HG03175 (cell line): ENCODE measurements around the gene BCL2L12.

ENCODE experiments used
- ATAC-seq: cut with Tn5 transposase; IDR thresholded peaks from one replicate; pipeline ENCODE4 v1.9.1; 2021; ENCODE audit warnings: mild to moderate bottlenecking, moderate library complexity; ENCODE audit not compliant: unreplicated experiment

The BCL2L12 gene

DNA sequence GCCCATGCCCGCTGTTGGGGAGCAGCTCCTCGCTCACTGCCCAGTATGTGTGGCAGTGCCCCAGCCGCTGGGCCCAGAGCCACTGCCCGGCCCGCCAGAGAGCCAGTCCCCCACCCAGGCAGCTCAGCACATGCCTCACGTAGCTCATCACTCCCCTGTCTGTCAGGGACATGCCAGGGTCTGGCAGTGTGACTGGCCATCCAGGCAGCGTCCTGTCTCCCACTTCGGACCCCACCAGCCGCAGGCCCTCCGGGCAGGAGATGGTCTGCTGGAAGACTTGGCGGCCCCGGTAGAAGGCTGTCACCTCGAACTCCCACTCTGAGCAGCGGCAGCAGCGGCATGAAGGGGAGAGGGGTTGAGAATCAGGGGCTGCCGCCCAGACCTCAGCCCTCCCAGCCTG, 3.7 kb upstream of the BCL2L12 start:
- ATAC-seq, result no peak

- no peak for ATAC-seq
Measured at GRCh38 chr19:49663224-49663623, 2.5 kb upstream of the BCL2L12 start.

DNA sequence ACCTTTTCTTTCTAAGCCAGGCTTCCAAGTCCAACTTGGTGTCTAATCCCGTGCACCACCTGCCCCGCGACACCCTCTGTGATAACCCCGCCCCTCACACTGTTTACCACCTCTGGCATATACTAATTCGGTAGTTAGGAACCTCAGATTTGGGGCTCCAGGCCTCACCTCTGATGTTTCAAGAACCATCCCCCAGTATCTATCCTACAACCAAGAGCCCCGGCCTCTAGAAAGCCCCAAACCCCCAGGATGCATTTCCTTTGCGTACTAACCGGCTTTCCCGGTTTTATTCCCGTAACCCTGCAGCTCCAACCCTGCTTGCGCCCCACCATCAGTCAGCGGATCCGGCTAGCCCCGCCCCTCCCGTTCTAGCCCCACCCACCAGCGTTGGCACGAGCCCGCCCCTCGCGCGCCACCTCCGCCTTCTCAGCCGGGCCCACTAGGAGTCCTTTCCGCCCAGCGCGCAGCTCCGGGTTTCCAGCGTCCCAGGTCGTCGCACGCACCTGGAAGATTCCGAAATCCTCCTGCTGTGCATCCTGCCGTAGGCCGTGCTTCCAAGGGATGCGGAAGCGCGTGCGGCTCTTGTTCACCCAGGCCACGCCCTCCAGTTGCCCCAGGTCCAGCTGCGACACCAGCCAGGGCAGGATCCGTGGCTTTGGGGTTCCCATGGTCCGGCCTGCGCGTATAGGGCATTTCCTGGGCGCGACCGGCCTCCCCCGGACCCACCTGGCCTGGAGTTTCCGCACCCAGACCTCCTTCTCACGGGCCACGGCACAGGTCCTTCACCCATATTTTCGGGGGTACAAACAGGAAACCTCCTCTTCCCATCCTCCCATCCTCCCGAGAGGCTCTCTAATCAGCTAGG, 1.3 kb upstream of the BCL2L12 start:
- ATAC-seq, result no peak

- no peak for ATAC-seq
Measured at GRCh38 chr19:49665036-49665350, 740 bp upstream of the BCL2L12 start.

DNA sequence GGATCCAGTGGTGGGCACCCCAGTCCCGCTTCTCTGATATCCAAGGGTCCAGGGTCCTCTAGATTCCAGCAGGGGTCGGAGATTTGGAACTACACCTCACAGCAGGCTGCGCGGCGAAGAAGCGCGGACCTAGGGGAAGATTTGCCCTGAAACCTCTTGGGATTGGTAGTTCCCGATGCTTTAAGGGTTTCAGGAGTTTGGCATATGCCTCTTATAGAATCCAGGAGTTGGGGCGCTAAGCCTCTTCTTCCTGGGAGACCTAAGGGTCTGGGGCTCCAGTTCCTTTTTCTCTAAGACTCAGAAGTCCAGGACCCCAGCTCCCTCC, 349 bp downstream of the BCL2L12 start:
- ATAC-seq, result no peak

DNA sequence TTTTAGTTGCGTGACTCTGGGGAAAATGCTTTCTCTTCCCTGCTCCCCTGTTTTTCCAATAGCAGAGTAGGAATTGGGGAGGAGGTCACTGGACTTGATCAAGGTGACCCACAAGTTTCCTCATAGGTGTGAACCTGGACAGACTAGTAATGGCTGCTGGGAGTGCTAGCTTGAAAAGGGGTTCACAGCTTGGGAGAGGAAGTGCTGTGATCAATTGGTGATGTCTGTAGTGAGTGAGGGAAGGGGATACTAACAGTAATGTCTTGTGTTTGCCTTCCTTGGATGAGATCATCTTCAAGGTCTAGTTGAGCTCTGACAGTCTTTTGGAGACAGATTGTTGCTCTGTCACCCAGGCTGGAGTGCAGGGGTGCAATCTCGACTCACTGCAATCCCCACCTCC, 1.7 kb downstream of the BCL2L12 start:
- ATAC-seq, result no peak

DNA sequence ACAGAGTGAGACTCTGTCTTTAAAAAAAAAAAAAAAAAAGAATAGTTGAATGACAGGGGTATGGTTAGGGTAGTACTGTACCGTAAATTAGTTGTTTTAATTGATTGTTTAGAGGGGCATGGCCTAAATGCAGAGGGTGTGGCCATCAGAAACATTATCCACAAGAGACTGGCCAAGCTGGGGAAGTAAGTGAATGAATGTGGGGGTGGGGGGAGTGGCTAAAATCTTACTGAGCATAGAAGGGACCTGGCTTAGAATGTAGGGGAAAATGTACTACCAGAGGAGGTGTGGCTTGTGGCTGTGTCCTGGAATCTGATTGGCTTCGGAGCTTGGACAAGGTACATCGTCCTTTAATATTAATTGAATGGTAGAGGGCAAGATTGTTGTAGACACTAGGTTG, 3.8 kb downstream of the BCL2L12 start:
- no peak for ATAC-seq

DNA sequence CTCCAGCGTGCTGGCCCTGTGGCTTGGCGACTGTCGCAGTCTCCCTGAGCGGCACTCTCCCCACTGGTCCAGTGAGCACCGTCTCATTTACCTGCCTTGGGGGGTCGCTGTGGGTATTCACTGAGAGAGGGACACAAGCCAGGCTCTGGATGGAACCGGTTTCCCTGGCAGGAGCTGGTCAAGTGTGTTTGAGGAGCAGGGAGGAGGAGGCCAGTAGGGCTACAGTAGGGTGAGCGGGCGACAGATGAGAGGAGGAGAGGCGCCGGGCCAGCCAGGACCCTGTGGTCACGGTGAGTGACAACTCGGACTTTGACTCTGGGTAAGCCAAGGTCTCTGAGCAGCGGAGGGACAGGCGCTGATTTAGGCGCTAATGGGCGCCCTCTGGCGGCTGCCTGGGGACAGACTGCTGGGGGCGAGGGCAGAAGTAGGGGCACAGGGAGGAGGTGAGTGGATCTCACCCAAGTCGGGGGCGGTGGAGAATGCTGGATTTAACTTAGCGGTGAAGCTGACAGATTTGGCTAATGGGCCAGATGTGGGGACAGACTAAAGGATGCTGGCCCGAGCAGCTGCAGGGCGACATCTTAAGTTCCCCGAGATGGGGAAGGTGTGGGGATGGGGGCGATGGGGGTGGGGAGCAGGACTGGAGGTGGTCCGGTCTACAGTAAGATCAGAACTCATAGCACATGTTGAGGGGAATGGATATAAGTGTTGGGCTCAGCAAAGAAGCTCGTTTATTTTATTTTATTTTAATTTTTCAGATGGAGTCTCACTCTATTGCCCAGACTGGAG, 6.6 kb downstream of the BCL2L12 start:
- ATAC-seq, result no peak

GRCh38 chr19:49676136-49676783, 10.5 kb downstream of the BCL2L12 start:
- ATAC-seq, result peak; percentile 22

GRCh38 chr19:49676784-49677230, 11.1 kb downstream of the BCL2L12 start:
- ATAC-seq, result peak; percentile 62

GRCh38 chr19:49677231-49677900, 11.6 kb downstream of the BCL2L12 start, which contains the start of gene PRMT1:
Gene PRMT1, plus strand, starts transcription at chr19:49677271. Its CDS starts 10 bp downstream, at chr19:49677281.
- no peak for ATAC-seq

- no peak for ATAC-seq
Measured at GRCh38 chr19:49677901-49678674, 12.4 kb downstream of the BCL2L12 start.

- ATAC-seq, result no peak
Measured at GRCh38 chr19:49678985-49679770, 13.4 kb downstream of the BCL2L12 start.

DNA sequence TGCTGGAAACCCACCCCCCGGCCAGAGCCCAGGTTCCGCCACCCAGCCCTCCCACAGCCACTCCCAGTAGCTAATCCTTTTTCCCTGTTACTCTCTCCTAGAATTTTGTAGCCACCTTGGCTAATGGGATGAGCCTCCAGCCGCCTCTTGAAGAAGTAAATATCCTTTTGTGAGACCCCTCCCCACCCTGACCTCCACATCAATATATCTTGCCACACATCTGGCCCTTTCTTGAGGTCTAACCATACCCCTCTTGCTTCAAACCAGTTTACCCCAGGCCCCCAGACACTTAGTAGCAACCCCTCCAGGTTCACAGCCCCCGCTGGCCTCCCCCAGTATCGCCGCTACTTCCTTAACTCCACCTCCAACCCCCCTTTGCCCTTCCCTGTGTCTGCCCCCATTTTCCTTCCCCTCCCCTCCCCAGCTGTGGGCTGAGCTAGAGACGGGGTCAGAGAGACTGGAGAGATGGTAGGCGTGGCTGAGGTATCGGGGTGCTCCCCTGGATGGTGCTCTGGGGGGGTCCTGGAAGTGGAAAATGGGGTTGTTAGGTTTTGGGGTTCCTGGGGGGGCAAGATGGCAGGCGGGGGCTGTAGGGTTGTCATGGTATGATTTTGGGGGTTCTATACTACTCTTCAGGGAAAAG, 14.2 kb downstream of the BCL2L12 start:
- no peak for ATAC-seq

GRCh38 chr19:49680421-49681351, 15.0 kb downstream of the BCL2L12 start:
- ATAC-seq, result no peak

DNA sequence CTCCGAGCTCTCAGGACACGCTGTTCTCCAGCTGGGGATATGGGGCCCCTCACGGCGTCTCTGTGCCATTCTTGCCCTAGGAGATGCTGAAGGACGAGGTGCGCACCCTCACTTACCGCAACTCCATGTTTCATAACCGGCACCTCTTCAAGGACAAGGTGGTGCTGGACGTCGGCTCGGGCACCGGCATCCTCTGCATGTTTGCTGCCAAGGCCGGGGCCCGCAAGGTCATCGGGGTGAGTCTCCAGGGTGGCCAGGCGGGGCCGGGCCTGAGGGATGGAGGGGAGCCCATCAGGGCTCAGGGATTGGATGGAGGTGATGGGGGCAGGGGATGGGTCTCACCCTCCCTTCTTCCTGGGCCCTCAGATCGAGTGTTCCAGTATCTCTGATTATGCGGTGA, 16.1 kb downstream of the BCL2L12 start:
- ATAC-seq, result no peak

GRCh38 chr19:49682274-49682673, 16.5 kb downstream of the BCL2L12 start:
- ATAC-seq, result no peak

GRCh38 chr19:49683814-49684250, 18.1 kb downstream of the BCL2L12 start:
- ATAC-seq, result no peak
